ENCODE results near the gene GGT5.
"Not testable (repeated sequence)": the region's sequence is repeated elsewhere in the genome, so short reads cannot be mapped to it uniquely, and the experiment has no call there.

Gene GGT5

DNA sequence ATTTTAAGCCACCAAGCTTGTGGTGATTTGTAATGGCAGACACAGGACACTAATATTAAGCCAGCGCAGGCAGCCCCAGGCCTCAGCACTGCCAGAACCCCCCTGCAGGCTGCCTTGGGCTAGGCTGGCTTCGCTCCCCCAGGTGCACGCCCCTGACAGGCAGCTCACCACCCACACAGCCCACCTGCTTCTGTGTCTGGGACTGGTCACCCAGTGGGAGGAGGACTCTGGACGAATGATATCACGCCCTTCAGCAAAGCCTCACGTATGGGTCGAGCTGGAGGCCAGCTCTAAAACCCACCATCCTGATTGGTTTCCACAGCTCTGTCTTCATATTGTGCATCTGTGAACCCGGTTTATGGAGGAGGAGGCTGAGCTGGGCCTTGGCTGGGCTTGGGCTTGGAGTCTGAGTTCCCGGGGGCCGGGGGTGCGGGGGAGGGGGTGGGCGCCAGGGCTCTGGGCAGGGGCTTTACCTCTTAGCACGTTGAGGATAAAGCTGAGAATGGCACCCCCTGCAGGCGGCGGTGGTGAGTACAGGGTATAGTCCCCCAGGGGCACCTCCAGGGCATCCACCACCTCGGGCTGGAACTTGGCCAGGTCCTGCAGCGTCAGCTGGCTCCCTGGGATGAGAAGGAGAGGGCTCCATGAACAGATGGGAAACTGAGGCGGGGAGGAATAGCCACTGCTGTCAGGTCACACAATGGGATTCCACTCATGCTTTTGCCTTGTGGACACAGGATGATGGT lies 13.8 kb downstream of the GGT5 start:
- peak; percentile 64 for DNase-seq

- DNase-seq: no peak
Observed at GRCh38 chr22:24225951-24226350, 18.9 kb downstream of the GGT5 start.

DNA sequence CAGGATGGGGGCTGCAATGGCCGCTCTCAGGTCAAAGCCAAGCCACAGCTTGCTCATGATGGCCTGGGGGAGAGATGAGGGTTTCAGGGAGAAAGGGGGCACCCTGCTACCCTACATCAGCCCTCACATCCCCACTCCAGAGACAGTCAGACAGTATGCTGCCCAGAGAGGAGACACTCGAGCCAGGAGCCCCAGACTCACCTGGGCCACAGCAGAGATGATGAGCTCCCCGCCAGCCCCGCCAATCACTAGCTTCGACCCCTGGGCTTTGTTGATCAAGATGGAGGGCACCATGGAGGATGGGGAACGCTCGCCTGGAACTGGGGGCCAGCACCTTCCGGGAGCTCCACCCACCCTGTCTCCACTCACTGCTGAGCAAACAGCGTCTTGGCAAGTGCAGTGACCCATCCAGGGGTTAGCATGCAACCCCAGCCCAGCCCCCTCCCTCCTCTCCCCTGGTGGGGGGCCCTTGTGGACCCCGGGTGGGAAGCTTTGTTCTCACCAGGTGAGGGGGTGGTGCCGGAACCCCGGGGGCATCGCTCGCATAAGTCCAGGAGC lies 19.8 kb downstream of the GGT5 start:
- no peak for DNase-seq

- no peak for DNase-seq
Observed at GRCh38 chr22:24224468-24224867, 20.4 kb downstream of the GGT5 start.

DNA sequence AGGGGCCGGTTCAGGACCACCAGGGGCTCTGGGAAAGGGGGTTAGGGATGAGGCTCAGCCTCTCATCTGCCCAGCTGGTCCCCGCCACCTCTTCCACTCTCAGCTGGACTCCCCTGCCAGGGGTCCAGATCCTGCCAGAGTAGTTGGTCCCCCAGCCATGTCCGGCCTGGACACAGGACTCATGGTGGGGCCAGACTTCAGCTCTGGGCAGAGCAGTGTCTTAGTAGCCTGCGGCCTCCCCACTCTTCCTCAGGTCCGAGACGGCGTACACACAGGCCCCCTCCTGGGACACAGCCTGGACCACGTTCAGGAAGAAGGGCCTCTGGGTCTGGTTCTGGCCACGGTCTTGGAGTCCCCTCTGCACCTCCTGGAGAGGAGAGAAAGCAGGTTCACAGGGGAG lies 25.1 kb downstream of the GGT5 start:
- DNase-seq: no peak

DNA sequence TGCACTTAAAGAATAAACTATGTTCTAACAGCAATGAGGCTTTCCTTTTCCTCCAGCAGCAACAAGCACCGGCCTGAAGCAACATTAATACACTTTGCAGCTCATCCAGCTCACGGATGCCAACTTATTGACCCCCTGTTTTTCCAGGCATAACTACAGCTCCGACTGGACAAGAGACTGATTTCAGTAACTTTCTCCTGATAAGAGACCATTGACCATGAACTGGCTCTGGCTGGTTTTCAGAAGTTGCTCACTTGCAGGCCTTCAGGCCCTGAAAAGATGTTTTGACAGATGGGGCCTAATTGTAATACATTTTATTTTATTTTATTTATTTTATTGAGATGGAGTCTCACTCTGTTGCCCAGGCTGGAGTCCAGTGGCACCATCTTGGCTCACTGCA lies 27.5 kb downstream of the GGT5 start:
- DNase-seq: no peak

DNA sequence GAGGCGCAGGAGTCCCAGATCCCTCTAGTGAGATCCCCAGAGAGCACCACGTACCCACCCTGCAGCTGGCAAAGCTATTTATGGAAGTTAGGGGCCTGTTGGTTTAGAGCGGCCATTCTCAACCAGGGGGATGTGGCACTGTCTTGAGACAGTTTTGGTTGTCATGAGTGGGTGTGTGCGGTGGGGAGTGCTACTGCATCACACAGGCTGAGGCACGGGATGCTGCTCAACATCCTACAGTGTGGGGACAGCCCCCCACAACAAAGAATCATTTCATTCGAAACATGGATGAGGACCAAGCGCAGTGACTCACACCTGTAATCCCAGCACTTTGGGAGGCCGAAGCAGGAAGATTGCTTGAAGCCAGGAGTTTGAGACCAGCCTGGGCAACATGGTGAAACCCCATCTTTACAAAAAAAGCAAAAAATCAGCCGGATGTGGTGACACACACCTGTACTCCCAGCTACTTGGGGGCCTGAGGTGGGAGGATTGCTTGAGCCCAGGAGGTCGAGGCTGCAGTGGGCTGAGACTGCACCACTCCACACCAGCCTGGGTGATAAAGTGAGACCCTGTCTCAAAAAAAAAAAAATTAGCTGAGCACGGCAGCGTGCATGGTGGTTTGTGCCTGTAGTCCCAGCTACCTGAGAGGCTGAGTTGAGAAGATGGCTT lies 28.2 kb downstream of the GGT5 start:
- no peak for DNase-seq

DNA sequence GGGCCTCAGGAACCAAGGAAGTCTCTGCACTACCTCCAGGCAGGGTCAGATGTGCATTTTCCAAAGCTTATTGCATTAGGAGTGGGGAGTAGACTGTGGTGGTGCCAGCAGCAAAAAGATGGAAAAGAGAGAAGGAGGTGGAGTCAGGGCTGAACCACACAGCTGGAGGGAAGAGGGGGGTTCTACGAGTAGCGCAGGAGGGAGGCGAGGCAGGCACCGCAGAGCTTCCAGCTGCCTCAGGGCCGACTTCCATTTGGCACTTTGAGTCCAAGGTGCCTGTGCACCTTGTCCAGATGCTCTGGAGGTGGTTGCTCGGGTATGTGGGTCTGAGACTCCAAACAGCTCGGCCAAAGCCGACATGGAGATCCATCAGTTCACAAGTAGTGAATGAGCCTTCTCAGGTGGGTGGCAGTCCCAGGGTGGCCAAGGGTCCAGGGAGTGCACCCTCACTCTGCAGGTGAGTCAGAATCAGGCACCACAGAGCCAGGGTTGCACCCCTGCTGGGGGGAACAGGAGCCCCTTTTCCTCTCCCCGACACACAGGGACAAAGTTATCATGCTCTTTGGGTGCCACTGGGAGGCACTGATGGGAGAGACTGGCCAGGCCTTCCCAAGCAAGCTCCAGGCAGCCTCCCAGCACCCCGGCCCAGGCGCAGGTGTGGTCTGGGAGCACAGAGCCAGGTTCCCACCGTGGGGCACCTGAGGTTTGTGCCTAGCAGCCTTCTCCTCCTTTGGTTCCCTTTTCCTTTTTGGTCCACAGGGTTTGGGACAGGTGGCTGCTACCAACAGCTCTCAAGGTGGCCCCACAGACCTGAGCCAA lies 30.2 kb downstream of the GGT5 start:
- DNase-seq: no peak

- DNase-seq: not testable (repeated sequence)
Observed at GRCh38 chr22:24213111-24213510, 31.8 kb downstream of the GGT5 start.

- DNase-seq: not testable (repeated sequence)
Observed at GRCh38 chr22:24211716-24212115, 33.2 kb downstream of the GGT5 start.

GRCh38 chr22:24210409-24210808 lies 34.5 kb downstream of the GGT5 start:
- DNase-seq: not testable (repeated sequence)

DNA sequence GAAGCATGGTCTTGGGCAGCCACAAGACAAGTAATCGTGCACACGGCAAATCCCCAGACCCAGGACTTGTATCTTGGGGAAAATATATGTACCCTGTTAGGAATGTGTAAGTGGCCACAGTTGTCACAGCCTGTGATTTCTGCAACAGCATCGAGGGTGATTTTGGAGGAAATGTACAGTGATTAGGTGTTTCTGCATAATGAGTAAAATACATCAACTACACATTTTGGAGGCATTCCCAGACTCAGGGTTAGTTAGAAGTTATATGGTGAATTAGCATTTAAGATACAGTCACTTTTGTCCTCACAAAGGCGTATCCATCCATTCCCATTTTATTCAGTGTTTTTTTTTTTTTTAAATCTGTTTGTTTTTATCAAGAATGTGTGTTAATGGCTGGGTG lies 35.2 kb downstream of the GGT5 start:
- no peak for DNase-seq

DNA sequence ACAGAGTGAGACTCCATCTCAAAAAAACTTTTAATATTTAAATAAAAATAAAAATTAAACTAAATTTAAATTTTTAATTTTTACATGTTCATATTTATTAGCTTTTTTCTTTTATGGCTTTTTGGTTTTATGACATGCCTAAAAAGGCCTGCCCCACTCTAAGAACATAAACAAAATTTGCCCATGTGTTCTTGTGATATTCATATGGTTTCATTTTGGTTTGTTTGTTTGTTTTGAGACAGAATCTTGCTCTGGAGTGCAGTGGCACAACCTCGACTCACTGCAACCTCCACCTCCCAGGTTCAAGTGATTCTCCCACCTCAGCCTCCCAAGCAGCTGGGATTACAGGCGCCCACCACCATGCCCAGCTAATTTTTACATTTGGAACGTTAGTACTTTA lies 35.9 kb downstream of the GGT5 start:
- DNase-seq: no peak

- no peak for DNase-seq
Observed at GRCh38 chr22:24208012-24208749, 36.7 kb downstream of the GGT5 start.

DNA sequence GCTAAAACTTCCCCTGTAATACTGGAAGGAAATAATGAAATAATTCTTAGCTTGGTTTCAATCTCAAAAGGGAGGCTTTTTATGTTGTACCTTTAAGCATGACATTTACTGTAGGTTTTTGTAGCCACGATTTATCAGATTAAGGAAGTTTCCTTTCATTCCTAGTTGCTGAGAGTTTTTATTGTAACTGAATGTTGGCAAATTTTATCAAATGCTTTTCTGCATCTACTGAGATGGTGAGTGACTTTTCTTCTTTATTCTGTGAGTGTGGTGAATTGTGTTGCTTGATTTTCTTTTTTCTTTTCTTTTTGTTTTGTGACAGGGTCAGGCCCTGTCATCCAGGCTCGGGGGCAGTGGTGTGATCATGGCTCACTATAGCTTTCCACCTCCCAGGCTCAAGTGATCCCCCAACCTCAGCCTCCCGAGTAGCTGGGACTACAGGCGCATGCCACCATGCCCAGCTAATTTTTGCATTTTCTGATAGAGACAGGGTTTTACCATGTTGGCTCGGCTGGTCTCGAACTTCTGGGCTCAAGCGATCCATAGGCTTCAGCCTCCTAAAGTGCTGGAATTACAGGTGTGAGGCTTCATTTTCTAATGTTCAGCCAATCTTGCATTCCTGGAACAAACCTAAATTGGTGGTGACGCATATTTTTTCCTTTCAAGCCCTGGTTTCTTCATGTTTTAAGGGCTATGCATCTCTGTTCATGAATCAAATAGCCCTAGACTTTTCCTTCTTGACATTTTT lies 37.4 kb downstream of the GGT5 start:
- DNase-seq: no peak

DNA sequence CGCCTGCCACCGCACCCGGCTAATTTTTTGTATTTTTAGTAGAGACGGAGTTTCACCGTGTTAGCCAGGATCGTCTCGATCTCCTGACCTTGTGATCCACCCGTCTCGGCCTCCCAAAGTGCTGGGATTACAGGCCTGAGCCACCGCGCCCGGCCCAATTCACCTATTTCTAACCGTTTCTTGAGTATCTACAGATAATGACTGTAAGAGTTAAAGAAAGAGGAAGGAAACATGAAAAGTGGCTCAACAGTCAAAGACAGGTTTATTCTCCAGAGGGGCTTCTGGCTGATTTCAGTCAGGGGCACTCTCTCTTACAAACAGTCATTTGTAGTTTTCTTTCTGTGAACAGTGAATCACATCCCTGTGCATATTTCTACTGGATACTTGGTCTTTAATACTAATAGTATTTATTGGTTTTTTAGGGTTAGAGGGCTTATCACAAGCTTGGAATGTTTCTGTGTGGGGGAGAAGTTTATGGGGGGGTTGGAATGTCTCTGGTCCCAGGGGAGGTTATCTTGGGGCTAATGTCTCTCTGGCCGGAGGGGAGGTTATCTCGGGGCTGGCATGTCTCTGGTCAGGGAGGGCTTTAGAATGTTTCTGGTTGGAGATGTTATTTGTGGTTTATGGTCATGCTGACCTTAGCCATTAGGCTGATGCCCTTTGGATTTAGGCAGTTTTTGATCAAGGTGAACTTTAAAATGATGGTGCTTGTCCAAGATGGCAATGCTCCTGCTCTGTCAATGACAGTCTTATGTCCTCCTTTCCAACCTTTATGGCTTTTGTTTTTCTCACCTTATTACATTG lies 38.2 kb downstream of the GGT5 start:
- DNase-seq: not testable (repeated sequence)

DNA sequence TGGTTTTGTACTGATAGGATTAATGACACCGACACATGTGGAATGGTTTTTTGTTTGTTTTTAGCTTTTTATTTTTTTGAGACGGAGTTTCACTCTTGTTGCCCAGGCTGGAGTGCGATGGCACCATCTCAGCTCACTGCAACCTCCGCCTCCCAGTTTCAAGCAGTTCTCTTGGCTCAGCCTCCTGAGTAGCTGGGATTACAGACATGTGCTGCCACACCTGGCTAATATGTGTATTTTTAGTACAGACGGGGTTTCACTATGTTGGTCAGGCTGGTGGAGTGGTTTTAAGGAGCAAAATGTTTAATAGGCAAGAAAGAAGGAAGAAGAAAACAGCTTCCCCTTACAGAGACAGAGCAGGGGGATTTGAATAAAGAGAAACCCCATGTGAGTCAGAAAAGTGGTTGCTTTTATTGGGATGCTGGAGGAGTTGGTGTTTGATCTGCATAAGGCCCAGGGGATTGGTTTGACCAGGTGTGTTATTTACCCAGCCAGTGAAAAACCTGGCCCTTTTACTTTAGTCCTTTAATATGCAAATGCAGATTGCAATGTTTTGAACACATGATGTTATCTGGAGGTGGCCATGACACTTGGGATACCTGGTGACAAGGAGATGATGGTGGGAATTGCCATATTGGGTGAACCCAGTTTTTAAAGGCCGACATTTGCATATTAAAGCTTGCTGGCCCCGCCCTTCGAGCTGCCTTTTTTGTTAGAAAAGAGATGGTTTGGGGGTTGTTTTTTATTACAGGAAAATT lies 39.3 kb downstream of the GGT5 start:
- no peak for DNase-seq

- DNase-seq: not testable (repeated sequence)
Observed at GRCh38 chr22:24203856-24204255, 41.0 kb downstream of the GGT5 start.

DNA sequence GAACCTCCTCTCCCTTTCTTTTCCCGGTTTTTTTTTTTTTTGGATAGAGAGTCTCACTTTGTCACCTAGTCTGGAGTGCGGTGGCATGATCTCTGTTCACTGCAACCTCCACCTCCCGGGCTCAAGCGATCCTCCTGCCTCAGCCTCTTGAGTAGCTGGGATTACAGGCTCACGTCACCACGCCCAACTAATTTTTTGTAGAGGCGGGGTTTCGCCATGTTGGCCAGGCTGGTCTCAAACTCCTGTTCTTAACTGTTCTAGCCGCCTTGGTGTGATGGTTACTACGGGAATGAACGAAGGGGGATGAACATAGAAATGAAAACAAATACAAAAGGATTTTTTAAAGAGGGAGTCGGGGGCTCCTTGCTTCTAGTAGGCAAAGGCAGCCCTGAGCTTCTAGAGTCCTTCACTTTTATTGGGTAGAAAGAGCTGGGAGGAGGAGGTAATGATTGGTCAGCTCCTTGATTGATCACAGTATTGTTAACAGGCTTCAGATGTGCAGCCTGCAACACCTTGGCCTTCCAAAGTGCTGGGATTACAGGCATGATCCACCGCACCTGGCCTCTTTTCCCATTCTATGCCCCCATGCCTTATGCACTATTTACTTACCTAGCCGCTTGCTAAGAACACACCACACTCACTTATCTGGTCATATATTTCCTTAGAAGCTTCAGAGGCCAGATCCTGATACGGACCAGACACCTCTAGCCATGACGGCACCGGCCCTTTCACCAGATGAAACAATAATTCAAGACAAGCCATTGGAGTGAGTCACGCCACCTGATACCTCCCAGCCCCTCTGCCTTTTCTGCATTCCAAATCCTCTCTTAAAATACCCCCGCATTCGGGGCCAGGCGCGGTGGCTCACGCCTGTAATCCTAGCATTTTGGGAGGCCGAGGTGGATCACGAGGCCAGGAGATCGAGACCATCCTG lies 42.9 kb downstream of the GGT5 start:
- DNase-seq: no peak

Measured in stimulated activated CD4-positive, alpha-beta T cell treated with anti-CD3 and anti-CD28 coated beads, Interleukin-12 subunit alpha, Interleukin-12 subunit beta, amount 100 ng/mL, for 4 hours (primary cell).